Keratinocyte (primary cell): ENCODE data around the gene FAM98A.

Experiments used
- CTCF ChIP-seq, 3 experiments: IDR thresholded peaks in 1 of 3; conservative IDR thresholded peaks in 1 of 3; optimal IDR thresholded peaks in 1 of 3; 2 replicates in 2 of 3; 3 replicates in 1 of 3; pipeline versions ENCODE3 to v1.5.1; 2011; ENCODE audit warnings: low read length in 3 of 3, mild to moderate bottlenecking in 3 of 3, moderate library complexity in 2 of 3, control low read depth in 1 of 3, inconsistent platforms in 1 of 3; ENCODE audit not compliant: insufficient read depth in 2 of 3; ENCODE audit errors: extremely low read depth in 1 of 3
- EZH2 ChIP-seq: IDR thresholded peaks from one replicate; pipeline ENCODE4 v1.6.1; 2012; ENCODE audit warnings: inconsistent platforms, mild to moderate bottlenecking, low read length, moderate library complexity

- TF ChIP-seq CTCF (optimal IDR thresholded peaks at IDR 0.05 in 1 of 3, IDR thresholded peaks at IDR 0.05 in 1 of 3, conservative IDR thresholded peaks at IDR 0.05 in 1 of 3; ENCODE audit: extremely low read depth in 1 of 3, insufficient read depth in 2 of 3, low read length in 3 of 3) (no peak), EZH2 (no peak)
Observed at GRCh38 chr2:33586766-33587165, 12.3 kb downstream of the FAM98A start.
